ENCODE measurements around the gene FAM131C. TPM values are rescaled to one million over a fixed set of nuclear protein-coding genes. Genes with fewer than 3 reads are reported as not detected.

FAM131C gene
- total RNA-seq, 1 experiment from 2014 or later, result 3.4 TPM

GRCh38 chr1:16118706-16119105 lies 45.3 kb upstream of the FAM131C start:
- ChIA-PET POLR2A (no interaction called here), CTCF (no interaction called here)
- ATAC-seq (no peak), DNase-seq (ENCODE audit: low read depth, low spot score) (no peak)
- intact Hi-C loops (cut with micrococcal nuclease; ENCODE audit: unreplicated experiment), result no loop called here
- H3K36me3 ChIP-seq (ENCODE audit: control insufficient read depth, insufficient read depth, low read length), result no peaks in the 10 kb centered on the region
- no peak for TF ChIP-seq REST (IDR thresholded peaks at IDR 0.05; ENCODE audit: insufficient read depth in 1 of 2, low read depth in 2 of 2, low read length in 1 of 2)
- no peak for TF ChIP-seq POLR2AphosphoS5 (IDR thresholded peaks at IDR 0.05; ENCODE audit: low read depth, low read length)
- TF ChIP-seq TCF7L2 (IDR thresholded peaks at IDR 0.05; ENCODE audit: low read depth, low read length), result no peak
- TF ChIP-seq SIN3A (IDR thresholded peaks at IDR 0.05; ENCODE audit: borderline replicate concordance, insufficient read depth, low read depth, low read length), result no peak
- no peak for TF ChIP-seq CTCF (IDR thresholded peaks at IDR 0.05)
- no TSS peak for BruUV-seq (replicated peaks)
- H3K27ac ChIP-seq (ENCODE audit: low read length), result no peak overlapping the region; the same call in 1 of the 2 replicates
- no peak overlapping the region for H3K4me3 ChIP-seq (ENCODE audit: low read depth in 2 of 2, low read length in 2 of 2)
- no peaks in the 10 kb centered on the region for H3K9me3 ChIP-seq (ENCODE audit: control insufficient read depth, insufficient read depth, low read depth, low read length)
- H3K4me1 ChIP-seq (ENCODE audit: control insufficient read depth, insufficient read depth, low read length), result peaks cover 50% of the 10 kb centered on the region
- in situ Hi-C loops (cut with HindIII; ENCODE audit: low pct_unique_long_range_greater_than_20kb, low sequenced_read_pairs), result no loop called here
- no peaks in the 10 kb centered on the region for H3K27me3 ChIP-seq (ENCODE audit: control insufficient read depth, insufficient read depth, low read length)

GRCh38 chr1:16117936-16118335 lies 44.5 kb upstream of the FAM131C start:
- TF ChIP-seq SIN3A (IDR thresholded peaks at IDR 0.05; ENCODE audit: borderline replicate concordance, insufficient read depth, low read depth, low read length) (no peak), TCF7L2 (IDR thresholded peaks at IDR 0.05; ENCODE audit: low read depth, low read length) (no peak), REST (IDR thresholded peaks at IDR 0.05; ENCODE audit: insufficient read depth in 1 of 2, low read depth in 2 of 2, low read length in 1 of 2) (no peak), CTCF (IDR thresholded peaks at IDR 0.05) (no peak), POLR2AphosphoS5 (IDR thresholded peaks at IDR 0.05; ENCODE audit: low read depth, low read length) (no peak)
- peaks cover 46% of the 10 kb centered on the region for H3K4me1 ChIP-seq (ENCODE audit: control insufficient read depth, insufficient read depth, low read length)
- no peak overlapping the region for H3K4me3 ChIP-seq (ENCODE audit: low read depth in 2 of 2, low read length in 2 of 2)
- DNase-seq (ENCODE audit: low read depth, low spot score) (no peak), ATAC-seq (no peak)
- in situ Hi-C loops (cut with HindIII; ENCODE audit: low pct_unique_long_range_greater_than_20kb, low sequenced_read_pairs) (no loop called here), intact Hi-C loops (cut with micrococcal nuclease; ENCODE audit: unreplicated experiment) (no loop called here)
- BruUV-seq (replicated peaks), result no TSS peak
- CTCF ChIA-PET, result interaction anchor here (0.7 to 1.0 kb wide), 2 partner anchors 36 to 88 kb away, joined by 3 to 4 read pairs; no protein-coding TSS in a partner anchor
- H3K27me3 ChIP-seq (ENCODE audit: control insufficient read depth, insufficient read depth, low read length), result no peaks in the 10 kb centered on the region
- no peaks in the 10 kb centered on the region for H3K36me3 ChIP-seq (ENCODE audit: control insufficient read depth, insufficient read depth, low read length)
- POLR2A ChIA-PET, result interaction anchor here (0.5 kb wide), 1 partner anchor 32 kb away, joined by 6 read pairs; no protein-coding TSS in a partner anchor
- H3K9me3 ChIP-seq (ENCODE audit: control insufficient read depth, insufficient read depth, low read depth, low read length), result no peaks in the 10 kb centered on the region
- H3K27ac ChIP-seq (ENCODE audit: low read length), result no peak overlapping the region; the same call in 1 of the 2 replicates

All from Panc1 (cell line).